PC-3 (cell line): Measurements from ENCODE around the gene PAPOLA. TPM values are rescaled to one million over a fixed set of nuclear protein-coding genes. Genes with fewer than 3 reads are reported as not detected.

Experiments
- ATAC-seq: fragments of 200-7000 bp; cut with Tn5 transposase; 2 replicates; pipeline ENCODE4 v1.9.1; 2020; ENCODE audit warnings: mild to moderate bottlenecking, moderate library complexity
- BruUV-seq: library from RNA; stranded (reverse); fragments of 400-500 nt; replicated peaks from 2 replicates; lab custom pipeline; 2021; lab: Mats Ljungman, UMichigan
- CTCF ChIA-PET: fragments of 300-600 bp; sonication (Branson Sonifier 250); formaldehyde crosslinking; loops from one replicate; lab custom pipeline; 2022; ENCODE audit warnings: antibody characterized with exemption; lab: Charles Lee
- POLR2A ChIA-PET: fragments of 300-600 bp; sonication (Branson Sonifier 250); formaldehyde crosslinking; loops from one replicate; lab custom pipeline; 2022; ENCODE audit warnings: antibody characterized with exemption; ENCODE audit not compliant: unreplicated experiment; lab: Charles Lee
- DNase-seq: peaks from one replicate; pipeline ENCODE4 v3.0.0-alpha.2; 2015
- H2AFZ ChIP-seq: fragments of 300-600 bp; sonication (generic); 2 replicates; pipeline ENCODE4 v1.6.0; 2016; ENCODE audit warnings: antibody characterized with exemption, low read length
- H3F3A ChIP-seq: fragments of 300-600 bp; sonication (generic); one replicate; pipeline ENCODE4 v1.6.0; 2017; ENCODE audit warnings: antibody characterized with exemption, low read length, control low read depth, mild to moderate bottlenecking; ENCODE audit not compliant: unreplicated experiment
- H3K27ac ChIP-seq: fragments of 300-600 bp; sonication (generic); 2 replicates; pipeline ENCODE4 v1.5.1; 2016; ENCODE audit warnings: mild to moderate bottlenecking, low read length
- H3K27me3 ChIP-seq: fragments of 300-600 bp; sonication (generic); 2 replicates; pipeline ENCODE4 v1.6.1; 2016; ENCODE audit warnings: low read length, mixed read lengths
- H3K36me3 ChIP-seq: fragments of 300-600 bp; sonication (generic); 2 replicates; pipeline ENCODE4 v1.6.1; 2016; ENCODE audit warnings: low read depth, mixed run types, low read length, mixed read lengths
- H3K4me1 ChIP-seq: fragments of 300-600 bp; sonication (generic); 2 replicates; pipeline ENCODE4 v1.5.1; 2016; ENCODE audit warnings: low read length; ENCODE audit not compliant: insufficient read depth
- H3K4me2 ChIP-seq: fragments of 300-600 bp; sonication (generic); 2 replicates; pipeline ENCODE4 v1.6.0; 2016; ENCODE audit warnings: low read length
- H3K4me3 ChIP-seq: fragments of 300-600 bp; sonication (generic); 2 replicates; pipeline ENCODE4 v1.5.1; 2016; ENCODE audit warnings: mild to moderate bottlenecking, low read length, mixed read lengths
- H3K79me2 ChIP-seq: fragments of 300-600 bp; sonication (generic); 2 replicates; pipeline ENCODE4 v1.6.1; 2017; ENCODE audit warnings: low read length, mixed read lengths
- H3K9ac ChIP-seq: fragments of 300-600 bp; sonication (generic); 2 replicates; pipeline ENCODE4 v1.6.0; 2016; ENCODE audit warnings: mild to moderate bottlenecking, low read length
- H3K9me2 ChIP-seq: fragments of 300-600 bp; sonication (generic); replicated peaks from 2 replicates; pipeline ENCODE4 v1.6.1; 2016; ENCODE audit warnings: mixed run types, low read length, mixed read lengths
- H3K9me3 ChIP-seq: fragments of 300-600 bp; sonication (generic); 2 replicates; pipeline ENCODE4 v1.6.1; 2016; ENCODE audit warnings: low read length, mixed read lengths
- H4K20me1 ChIP-seq: fragments of 300-600 bp; sonication (generic); 2 replicates; pipeline ENCODE4 v1.6.1; 2016; ENCODE audit warnings: low read length, mixed read lengths
- CTCF ChIP-seq: fragments of 300-600 bp; sonication (generic); conservative IDR thresholded peaks from 2 replicates; pipeline ENCODE4 v1.5.1; 2017; ENCODE audit warnings: antibody characterized with exemption, low read depth, mild to moderate bottlenecking, low read length
- EZH2 ChIP-seq: fragments of 300-600 bp; sonication (generic); IDR thresholded peaks from one replicate; pipeline ENCODE4 v1.6.1; 2017; ENCODE audit warnings: antibody characterized with exemption, mild to moderate bottlenecking, low read length; ENCODE audit not compliant: unreplicated experiment
- EZH2phosphoT487 ChIP-seq: fragments of 300-600 bp; sonication (generic); IDR thresholded peaks from 2 replicates; pipeline ENCODE4 v1.6.1; 2018; ENCODE audit warnings: mild to moderate bottlenecking, antibody characterized with exemption, low read length, borderline replicate concordance
- intact Hi-C: fragments of 100-400 bp; cut with micrococcal nuclease; formaldehyde crosslinking; loops from 2 replicates; pipeline ENCODE4 v1.9.0; 2023
- total RNA-seq: library from RNA; depleted of rRNA; stranded (reverse); fragments of >200 nt; gene quantifications from 2 replicates; pipeline ENCODE4 v1.2.3, GENCODE V29; 2014

PAPOLA gene
- total RNA-seq, 1 experiment from 2014 or later, result 111 TPM

- Histone ChIP-seq H2AFZ (no peak overlapping the region), H3K4me2 (no peak overlapping the region), H3K4me3 (no peak overlapping the region), H3K27ac (no peak overlapping the region), H3K9ac (no peak overlapping the region), H3K27me3 (peaks cover 5% of the 10 kb centered on the region; the same call in 1 of the 2 replicates), H3K9me3 (no peaks in the 10 kb centered on the region), H3K9me2 (no peaks in the 10 kb centered on the region), H4K20me1 (no peaks in the 10 kb centered on the region), H3K79me2 (no peaks in the 10 kb centered on the region), H3F3A (no peaks in the 10 kb centered on the region), H3K36me3 (no peaks in the 10 kb centered on the region), H3K4me1 (no peaks in the 10 kb centered on the region)
- intact Hi-C loops, result loop anchor here (5.0 to 10.0 kb wide), 2 partner anchors 270 to 602 kb away; no protein-coding TSS in a partner anchor
- TF ChIP-seq CTCF (no peak), EZH2 (no peak), EZH2phosphoT487 (no peak)
- DNase-seq, result no peak
- ATAC-seq, result no peak
- ChIA-PET CTCF (no interaction called here), POLR2A (no interaction called here)
- no TSS peak for BruUV-seq
These were observed 80.3 kb downstream of the PAPOLA start for GRCh38 chr14:96582411-96582961.

GRCh38 chr14:96582995-96583394 is 80.8 kb downstream of the PAPOLA start:
- ChIA-PET POLR2A (no interaction called here), CTCF (interaction anchor here (0.6 kb wide), 1 partner anchor 180 kb away, joined by 3 read pairs; no protein-coding TSS in a partner anchor)
- H3K27me3 ChIP-seq, result peaks cover 5% of the 10 kb centered on the region; the same call in 1 of the 2 replicates
- no peak overlapping the region for H2AFZ ChIP-seq
- no peak overlapping the region for H3K4me2 ChIP-seq
- H3K4me3 ChIP-seq, result no peak overlapping the region
- no peaks in the 10 kb centered on the region for H4K20me1 ChIP-seq
- DNase-seq, result no peak
- H3K9me2 ChIP-seq, result no peaks in the 10 kb centered on the region
- no peak for TF ChIP-seq EZH2phosphoT487
- no peaks in the 10 kb centered on the region for H3K36me3 ChIP-seq
- no peaks in the 10 kb centered on the region for H3K4me1 ChIP-seq
- no TSS peak for BruUV-seq
- no peak for ATAC-seq
- no peaks in the 10 kb centered on the region for H3K9me3 ChIP-seq
- intact Hi-C loops, result loop anchor here (5.0 to 10.0 kb wide), 2 partner anchors 269 to 602 kb away; no protein-coding TSS in a partner anchor
- no peaks in the 10 kb centered on the region for H3F3A ChIP-seq
- no peak overlapping the region for H3K27ac ChIP-seq
- no peak overlapping the region for H3K9ac ChIP-seq
- H3K79me2 ChIP-seq, result no peaks in the 10 kb centered on the region

- Histone ChIP-seq H3F3A (no peaks in the 10 kb centered on the region), H3K4me3 (no peak overlapping the region), H3K27me3 (peaks cover 5% of the 10 kb centered on the region; the same call in 1 of the 2 replicates), H3K36me3 (no peaks in the 10 kb centered on the region), H3K4me2 (no peak overlapping the region), H3K9me3 (no peaks in the 10 kb centered on the region), H4K20me1 (no peaks in the 10 kb centered on the region), H3K4me1 (no peaks in the 10 kb centered on the region), H2AFZ (no peak overlapping the region), H3K9me2 (no peaks in the 10 kb centered on the region), H3K9ac (no peak overlapping the region), H3K27ac (no peak overlapping the region), H3K79me2 (no peaks in the 10 kb centered on the region)
- BruUV-seq, result no TSS peak
- intact Hi-C loops, result loop anchor here (2.0 to 10.0 kb wide), 3 partner anchors 157 to 601 kb away; no protein-coding TSS in a partner anchor
- POLR2A ChIA-PET, result no interaction called here
- CTCF ChIA-PET, result interaction anchor here (0.6 to 1.0 kb wide), 2 partner anchors 158 to 179 kb away, joined by 3 read pairs; no protein-coding TSS in a partner anchor
- no peak for ATAC-seq
- DNase-seq, result no peak
- TF ChIP-seq CTCF, result no peak
- TF ChIP-seq EZH2phosphoT487, result no peak
- no peak for TF ChIP-seq EZH2
These were observed 81.4 kb downstream of the PAPOLA start for GRCh38 chr14:96583569-96584041.
